Activated CD4-positive, alpha-beta memory T cell treated with anti-CD3 and anti-CD28 coated beads, Interleukin-2, amount 10 ng/mL, durations not matched to agents 7 days and 5 days (primary cell): Measurements from ENCODE around the gene MRAS. TPM values are rescaled to one million over a fixed set of nuclear protein-coding genes. Genes with fewer than 3 reads are reported as not detected.

ENCODE experiments used
- CTCF ChIA-PET: fragments of 350-600 bp; sonication (Branson Sonifier 250); formaldehyde crosslinking; loops from one replicate; lab custom pipeline; 2021; ENCODE audit warnings: antibody characterized with exemption, inconsistent platforms; lab: Charles Lee
- POLR2A ChIA-PET: fragments of 350-600 bp; sonication (Branson Sonifier 250); formaldehyde crosslinking; loops from one replicate; lab custom pipeline; 2021; ENCODE audit warnings: antibody characterized with exemption; lab: Charles Lee
- DNase-seq: peaks from one replicate; pipeline ENCODE4 v3.0.0-alpha.2; 2020
- H3K27ac Mint-ChIP-seq: one replicate; pipeline ENCODE4 v1.8.0; 2021; ENCODE audit warnings: mild to moderate bottlenecking, mixed read lengths
- H3K27me3 Mint-ChIP-seq: one replicate; pipeline ENCODE4 v1.8.0; 2021; ENCODE audit warnings: mixed read lengths
- H3K36me3 Mint-ChIP-seq: one replicate; pipeline ENCODE4 v1.8.0; 2021; ENCODE audit warnings: low read depth, mixed read lengths
- H3K4me1 Mint-ChIP-seq: one replicate; pipeline ENCODE4 v1.8.0; 2021; ENCODE audit warnings: mixed read lengths
- H3K4me3 Mint-ChIP-seq: one replicate; pipeline ENCODE4 v1.8.0; 2021; ENCODE audit warnings: mild to moderate bottlenecking, mixed read lengths
- H3K9me3 Mint-ChIP-seq: one replicate; pipeline ENCODE4 v1.8.0; 2021; ENCODE audit warnings: mixed read lengths
- total RNA-seq, 2 experiments: library from RNA; stranded (reverse); gene quantifications; one replicate each; pipeline ENCODE4 v1.2.3, GENCODE V29; 2021

Gene MRAS
- total RNA-seq, result not detected

DNA sequence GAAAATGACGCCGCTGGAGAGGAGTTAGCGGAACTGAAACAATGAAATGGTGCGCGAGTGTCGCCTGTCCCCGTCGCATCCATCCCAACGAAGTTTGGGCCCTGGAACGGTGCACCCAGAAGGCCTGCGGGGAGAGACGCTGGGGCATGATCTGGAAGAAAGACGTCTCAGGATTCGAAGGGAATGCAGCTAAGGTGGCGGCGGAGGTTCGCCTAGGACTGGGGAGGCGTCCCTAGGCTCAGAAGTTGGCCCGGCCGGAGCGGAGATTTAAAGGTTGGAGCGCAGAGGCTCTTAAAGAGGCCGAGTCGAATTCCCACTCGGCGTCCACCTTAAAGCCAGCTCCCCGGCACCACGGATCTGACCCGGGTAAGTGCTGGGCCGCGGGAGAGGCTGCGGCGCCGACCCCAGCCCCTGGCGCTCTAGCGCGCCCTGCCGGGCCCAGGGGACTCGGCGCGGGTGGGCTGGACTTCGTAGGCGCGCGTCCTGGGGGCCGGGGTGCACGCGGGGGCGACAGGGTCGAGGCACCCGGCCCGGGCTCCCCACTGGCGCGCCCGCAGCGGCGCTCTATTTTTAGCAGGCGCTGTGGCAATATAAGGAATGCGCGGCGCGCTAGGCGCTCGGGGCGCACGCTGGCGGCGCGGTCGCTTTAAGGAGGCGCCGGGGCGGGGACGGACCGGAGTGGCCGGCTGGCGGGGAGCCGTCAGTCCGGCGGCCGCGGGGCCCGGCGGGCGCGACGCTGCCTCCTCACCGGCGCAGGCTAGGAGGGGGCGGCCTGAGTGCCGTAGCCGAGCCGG, at the start of gene MRAS:
Gene MRAS, plus strand, starts transcription at position 620 of the 794 bp plus-strand sequence. CDS start 24,305 bp downstream, outside the sequence.
- peaks cover 4% of the 10 kb centered on the region for H3K36me3 Mint-ChIP-seq
- POLR2A ChIA-PET, result no interaction called here
- no peak for DNase-seq
- CTCF ChIA-PET, result interaction anchor here (0.6 kb wide), 1 partner anchor 168 kb away, joined by 3 read pairs; no protein-coding TSS in a partner anchor
- peaks cover 8% of the 10 kb centered on the region for H3K4me1 Mint-ChIP-seq
- H3K4me3 Mint-ChIP-seq, result peak within 1 kb of the TSS; percentile 84
- no peak within 1 kb of the TSS for H3K27ac Mint-ChIP-seq
- H3K9me3 Mint-ChIP-seq, result no peaks in the 10 kb centered on the region
- H3K27me3 Mint-ChIP-seq, result peaks cover 38% of the 10 kb centered on the region

DNA sequence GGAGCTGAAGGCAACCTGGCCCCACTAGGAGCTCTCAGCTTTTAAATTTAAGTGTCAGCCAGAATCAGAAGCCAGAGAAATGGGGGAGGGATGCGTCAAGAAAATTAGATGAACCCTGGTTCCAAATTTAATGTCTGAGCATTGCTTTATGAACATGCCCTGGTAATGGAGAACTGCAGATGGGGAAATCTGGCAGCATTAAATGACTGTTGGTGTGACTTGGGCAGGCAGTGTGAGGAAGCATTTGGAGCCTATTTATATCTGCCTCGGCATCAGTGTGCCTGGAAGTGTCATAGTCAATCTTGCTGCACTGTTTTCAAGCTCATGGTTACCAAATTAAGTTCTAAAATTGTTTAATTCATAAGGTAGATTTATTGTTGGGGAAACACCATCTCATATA, 47.7 kb upstream of the MRAS start:
- CTCF ChIA-PET, result no interaction called here
- no peaks in the 10 kb centered on the region for H3K27me3 Mint-ChIP-seq
- no peak overlapping the region for H3K27ac Mint-ChIP-seq
- H3K4me3 Mint-ChIP-seq, result no peak overlapping the region
- POLR2A ChIA-PET, result no interaction called here
- H3K36me3 Mint-ChIP-seq, result peaks cover 22% of the 10 kb centered on the region
- H3K4me1 Mint-ChIP-seq, result peaks cover 24% of the 10 kb centered on the region
- no peaks in the 10 kb centered on the region for H3K9me3 Mint-ChIP-seq
- no peak for DNase-seq

DNA sequence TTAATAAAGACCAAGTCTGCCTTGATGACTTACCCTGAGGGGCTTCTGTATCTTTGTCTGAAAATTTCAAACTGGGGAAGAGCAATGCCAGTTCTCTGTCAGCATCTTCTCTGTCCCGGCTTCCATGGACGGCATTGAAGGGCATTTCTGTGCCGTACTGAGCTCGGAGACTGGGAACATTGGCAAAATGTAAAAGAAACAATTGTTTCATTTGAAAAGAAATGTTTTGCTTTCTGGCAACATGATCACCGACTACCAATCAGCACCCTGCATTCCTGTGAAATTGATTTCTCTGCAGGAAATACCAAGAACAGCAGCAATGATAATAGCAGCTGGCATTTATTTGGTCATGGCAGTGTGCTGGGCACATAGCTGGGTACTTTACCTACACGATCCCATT, 44.9 kb upstream of the MRAS start:
- no peak overlapping the region for H3K4me3 Mint-ChIP-seq
- ChIA-PET POLR2A (no interaction called here), CTCF (no interaction called here)
- H3K36me3 Mint-ChIP-seq, result peaks cover 11% of the 10 kb centered on the region
- no peaks in the 10 kb centered on the region for H3K27me3 Mint-ChIP-seq
- H3K27ac Mint-ChIP-seq, result no peak overlapping the region
- DNase-seq, result no peak
- H3K4me1 Mint-ChIP-seq, result peaks cover 3% of the 10 kb centered on the region
- H3K9me3 Mint-ChIP-seq, result peaks cover 9% of the 10 kb centered on the region

DNA sequence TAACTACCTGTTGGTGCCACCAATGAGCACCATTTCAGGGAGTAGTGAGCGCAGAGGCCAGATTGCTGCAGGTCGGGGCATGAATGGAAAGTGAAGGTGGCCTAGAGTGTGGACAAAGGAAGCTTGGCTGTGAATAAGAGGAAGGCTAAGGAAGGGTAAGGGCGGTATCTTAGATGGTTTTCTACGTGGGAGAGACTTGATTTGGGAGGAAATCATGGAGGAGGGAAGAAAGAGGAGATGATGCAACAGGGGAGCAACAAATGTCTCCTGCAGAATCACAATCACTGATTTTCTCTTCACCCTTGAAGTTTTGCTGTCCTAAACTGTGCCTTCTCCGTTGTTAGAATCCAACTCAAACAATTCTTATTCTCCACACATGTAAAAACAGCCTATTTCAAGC, 40.5 kb upstream of the MRAS start:
- Mint-ChIP-seq H3K4me3 (no peak overlapping the region), H3K9me3 (peaks cover 17% of the 10 kb centered on the region), H3K27me3 (peaks cover 23% of the 10 kb centered on the region), H3K27ac (no peak overlapping the region), H3K4me1 (no peaks in the 10 kb centered on the region), H3K36me3 (peaks cover 5% of the 10 kb centered on the region)
- DNase-seq, result no peak
- ChIA-PET POLR2A (no interaction called here), CTCF (no interaction called here)

DNA sequence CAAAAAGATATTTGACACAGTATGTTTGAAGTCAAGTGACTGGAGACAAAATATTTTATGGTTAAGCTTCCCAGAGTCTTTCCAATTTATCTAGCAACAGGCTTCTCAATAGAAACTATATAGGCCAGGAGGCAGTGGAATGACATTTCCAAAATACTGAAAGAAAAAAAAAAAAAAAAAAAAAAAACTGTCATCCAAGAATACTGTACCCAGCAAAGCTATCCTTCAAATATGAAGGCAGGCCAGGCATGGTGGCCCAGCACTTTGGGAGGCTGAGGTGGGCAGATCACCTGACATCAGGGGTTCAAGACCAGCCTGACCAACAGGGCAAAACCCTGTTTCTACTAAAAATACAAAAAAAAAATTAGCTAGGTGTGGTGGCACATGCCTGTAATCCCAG, 39.6 kb upstream of the MRAS start:
- ChIA-PET POLR2A (no interaction called here), CTCF (interaction anchor here (0.7 kb wide), 1 partner anchor 34 kb away, joined by 5 read pairs; no protein-coding TSS in a partner anchor)
- no peak for DNase-seq
- peaks cover 23% of the 10 kb centered on the region for H3K27me3 Mint-ChIP-seq
- peaks cover 17% of the 10 kb centered on the region for H3K9me3 Mint-ChIP-seq
- no peak overlapping the region for H3K27ac Mint-ChIP-seq
- H3K4me1 Mint-ChIP-seq, result no peaks in the 10 kb centered on the region
- peaks cover 5% of the 10 kb centered on the region for H3K36me3 Mint-ChIP-seq
- H3K4me3 Mint-ChIP-seq, result no peak overlapping the region

DNA sequence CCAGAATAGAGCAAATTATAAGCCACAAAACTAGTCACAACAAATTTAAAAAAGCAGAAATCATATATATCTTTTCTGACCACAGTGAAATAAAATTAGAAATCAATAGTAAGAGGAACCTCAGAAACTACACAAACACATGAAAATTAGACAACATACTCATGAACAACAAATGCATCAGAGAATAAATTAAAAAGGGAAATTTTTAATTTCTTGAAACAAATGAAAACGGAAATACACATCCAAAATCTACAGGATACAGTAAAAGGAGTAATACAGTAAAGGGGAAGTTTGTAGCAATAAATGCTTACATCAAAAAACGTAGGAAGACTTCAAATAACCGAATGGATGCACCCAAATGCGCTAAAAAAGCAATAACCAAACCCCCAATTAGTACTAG, 37.9 kb upstream of the MRAS start:
- H3K4me3 Mint-ChIP-seq, result no peak overlapping the region
- H3K9me3 Mint-ChIP-seq, result peaks cover 17% of the 10 kb centered on the region
- DNase-seq, result no peak
- peaks cover 24% of the 10 kb centered on the region for H3K27me3 Mint-ChIP-seq
- H3K4me1 Mint-ChIP-seq, result no peaks in the 10 kb centered on the region
- POLR2A ChIA-PET, result no interaction called here
- CTCF ChIA-PET, result no interaction called here
- peaks cover 5% of the 10 kb centered on the region for H3K36me3 Mint-ChIP-seq
- H3K27ac Mint-ChIP-seq, result no peak overlapping the region

DNA sequence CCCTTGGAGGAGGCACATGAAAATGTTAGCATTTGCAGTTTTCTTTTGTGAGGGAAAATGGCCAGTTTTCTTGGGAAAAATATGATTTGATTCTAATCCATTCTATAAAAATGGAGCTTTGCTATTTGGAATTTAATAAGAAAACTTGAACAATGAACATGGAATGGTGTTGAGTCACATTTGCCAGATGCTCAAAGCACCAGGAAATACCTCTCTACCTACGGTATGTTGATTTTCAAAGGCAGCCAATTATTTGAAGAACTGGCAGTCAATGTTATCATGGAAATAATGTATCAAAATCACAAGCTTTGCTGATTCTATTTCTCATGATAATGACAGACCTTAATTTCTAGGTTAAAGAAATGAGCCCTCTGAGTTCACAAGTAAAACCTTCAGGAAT, 33.6 kb upstream of the MRAS start:
- DNase-seq, result no peak
- Mint-ChIP-seq H3K4me1 (no peaks in the 10 kb centered on the region), H3K36me3 (peaks cover 5% of the 10 kb centered on the region), H3K27me3 (peaks cover 24% of the 10 kb centered on the region), H3K4me3 (no peak overlapping the region), H3K9me3 (peaks cover 4% of the 10 kb centered on the region), H3K27ac (no peak overlapping the region)
- POLR2A ChIA-PET, result no interaction called here
- CTCF ChIA-PET, result interaction anchor here (0.9 kb wide), 1 partner anchor 14 kb away, joined by 3 read pairs; no protein-coding TSS in a partner anchor

DNA sequence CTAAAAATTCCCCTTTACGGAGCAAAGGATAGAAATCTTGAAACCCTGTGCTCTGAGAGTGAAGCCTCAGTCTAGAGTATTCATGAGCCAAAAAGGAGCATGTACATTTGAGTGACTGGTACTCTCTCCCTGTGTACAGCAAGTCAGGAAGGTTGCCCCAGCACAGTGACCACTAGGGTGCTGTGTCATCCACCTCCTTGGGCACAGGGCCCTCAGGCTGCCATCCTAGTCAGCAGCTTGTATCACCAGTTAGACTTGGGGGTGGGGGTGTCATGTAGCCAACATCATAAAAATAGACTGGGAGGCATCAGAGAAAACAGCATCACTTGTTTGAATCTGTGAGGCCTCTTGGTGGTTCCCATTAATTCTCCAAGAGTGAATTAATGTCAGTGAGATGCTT, 30.7 kb upstream of the MRAS start:
- ChIA-PET POLR2A (no interaction called here), CTCF (no interaction called here)
- no peak for DNase-seq
- Mint-ChIP-seq H3K9me3 (no peaks in the 10 kb centered on the region), H3K27me3 (peaks cover 1% of the 10 kb centered on the region), H3K27ac (no peak overlapping the region), H3K36me3 (no peaks in the 10 kb centered on the region), H3K4me3 (no peak overlapping the region), H3K4me1 (peaks cover 7% of the 10 kb centered on the region)

DNA sequence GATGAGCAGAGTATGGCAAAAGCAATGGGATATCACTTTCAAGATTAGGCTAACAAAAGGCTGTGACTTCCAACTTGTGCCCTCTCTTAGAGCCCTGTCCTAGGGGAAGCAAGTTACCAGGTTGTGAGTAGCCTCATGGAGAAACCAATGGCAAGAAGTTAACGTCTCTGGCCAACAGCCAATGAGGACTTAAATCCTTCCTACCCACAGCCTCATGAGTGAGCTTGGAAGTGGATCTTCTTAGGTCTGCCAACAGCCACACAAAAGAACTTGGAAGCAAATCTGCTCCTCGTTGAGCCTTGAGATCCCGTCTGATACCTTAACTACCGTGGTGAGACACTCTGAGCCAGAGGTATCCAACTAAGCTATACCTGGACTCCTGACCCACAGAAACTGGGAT, 24.4 kb upstream of the MRAS start:
- POLR2A ChIA-PET, result no interaction called here
- Mint-ChIP-seq H3K27ac (no peak overlapping the region), H3K9me3 (no peaks in the 10 kb centered on the region), H3K27me3 (no peaks in the 10 kb centered on the region), H3K4me1 (peaks cover 35% of the 10 kb centered on the region), H3K36me3 (no peaks in the 10 kb centered on the region), H3K4me3 (no peak overlapping the region)
- DNase-seq, result no peak
- CTCF ChIA-PET, result no interaction called here

DNA sequence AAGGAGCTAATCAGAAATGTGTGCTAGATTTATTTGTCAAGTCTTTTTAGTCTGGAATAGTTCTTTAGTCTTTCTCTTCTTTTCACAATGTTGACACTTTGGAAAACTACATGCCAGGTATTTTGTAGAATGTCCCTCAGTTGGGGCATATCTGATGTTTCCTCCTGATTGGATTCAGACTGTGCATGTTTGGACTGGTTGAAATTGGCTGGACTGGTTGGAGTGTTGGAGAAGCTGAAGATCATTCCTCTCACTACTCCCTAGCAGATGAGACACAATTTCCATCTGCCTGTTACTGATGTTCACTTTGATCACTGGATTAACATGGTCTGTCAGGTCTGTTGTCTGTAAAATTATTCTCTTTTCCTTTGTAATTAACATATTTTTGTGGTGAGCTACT, 22.4 kb upstream of the MRAS start:
- Mint-ChIP-seq H3K36me3 (no peaks in the 10 kb centered on the region), H3K9me3 (no peaks in the 10 kb centered on the region), H3K4me3 (no peak overlapping the region), H3K27me3 (no peaks in the 10 kb centered on the region), H3K4me1 (peaks cover 42% of the 10 kb centered on the region), H3K27ac (no peak overlapping the region)
- DNase-seq, result no peak
- CTCF ChIA-PET, result interaction anchor here (0.8 kb wide), 1 partner anchor 598 kb away, joined by 3 read pairs; no protein-coding TSS in a partner anchor
- POLR2A ChIA-PET, result no interaction called here

DNA sequence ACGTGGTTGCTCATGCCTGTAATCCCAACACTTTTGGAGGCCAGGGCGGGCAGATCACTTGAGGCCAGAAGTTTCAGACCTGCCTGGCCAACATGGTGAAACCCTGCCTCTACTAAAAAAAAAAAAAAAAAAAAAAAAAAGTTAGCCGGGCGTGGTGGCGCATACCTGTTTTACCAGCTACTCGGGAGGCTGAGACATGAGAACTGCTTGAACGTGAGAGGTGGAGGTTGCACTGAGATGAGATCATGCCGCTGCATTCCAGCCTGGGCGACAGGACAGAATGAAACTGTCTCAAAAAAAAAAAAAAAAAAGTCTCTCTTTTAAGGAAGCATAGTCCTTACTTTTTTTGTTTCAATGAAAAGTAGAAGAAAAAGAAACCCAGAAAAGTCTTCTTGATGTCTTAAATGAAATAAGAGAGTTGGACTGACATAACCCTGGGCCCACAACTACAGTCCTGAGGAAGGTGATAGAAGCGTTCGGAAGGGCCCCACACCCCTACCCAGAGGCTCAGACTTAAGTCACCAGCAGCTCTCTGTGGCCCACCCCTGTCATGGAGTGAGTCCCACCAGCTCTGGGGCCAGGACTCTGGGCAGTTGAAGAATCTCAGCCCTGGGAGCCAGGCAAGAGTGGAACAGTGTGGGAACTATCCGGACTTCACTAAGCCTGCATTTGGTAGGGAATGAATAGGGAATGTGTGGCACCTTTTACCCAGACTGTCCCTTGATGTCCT, 21.3 kb upstream of the MRAS start:
- Mint-ChIP-seq H3K9me3 (no peaks in the 10 kb centered on the region), H3K27me3 (no peaks in the 10 kb centered on the region), H3K4me1 (peaks cover 39% of the 10 kb centered on the region), H3K27ac (no peak overlapping the region), H3K36me3 (no peaks in the 10 kb centered on the region), H3K4me3 (no peak overlapping the region)
- POLR2A ChIA-PET, result no interaction called here
- no peak for DNase-seq
- CTCF ChIA-PET, result interaction anchor here (0.8 to 1.6 kb wide), 2 partner anchors 136 to 597 kb away, joined by 3 read pairs; no protein-coding TSS in a partner anchor

DNA sequence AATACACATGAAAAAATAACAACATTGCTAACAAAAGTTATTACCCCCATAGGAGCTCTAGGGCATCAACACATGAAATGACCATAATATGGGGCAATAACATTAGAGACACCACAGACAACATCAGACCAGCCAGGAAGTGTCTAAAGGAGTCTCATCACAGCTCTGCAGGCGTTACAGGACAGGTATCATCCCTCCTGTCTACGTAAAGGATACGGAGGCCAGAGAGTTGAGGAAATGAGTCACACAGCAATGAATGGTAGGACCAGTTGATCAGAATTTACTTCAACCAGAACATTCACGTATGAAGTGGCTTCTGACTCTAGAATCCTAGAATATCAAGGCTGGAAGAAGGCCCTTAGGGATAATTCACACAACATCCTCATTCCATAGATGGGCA, 20.5 kb upstream of the MRAS start:
- no peaks in the 10 kb centered on the region for H3K27me3 Mint-ChIP-seq
- peaks cover 37% of the 10 kb centered on the region for H3K4me1 Mint-ChIP-seq
- H3K9me3 Mint-ChIP-seq, result no peaks in the 10 kb centered on the region
- ChIA-PET POLR2A (no interaction called here), CTCF (interaction anchor here (1.6 kb wide), 2 partner anchors 15 to 137 kb away, joined by 3 to 5 read pairs; no protein-coding TSS in a partner anchor)
- no peak for DNase-seq
- no peak overlapping the region for H3K27ac Mint-ChIP-seq
- H3K36me3 Mint-ChIP-seq, result no peaks in the 10 kb centered on the region
- H3K4me3 Mint-ChIP-seq, result peak overlapping the region; percentile 10

DNA sequence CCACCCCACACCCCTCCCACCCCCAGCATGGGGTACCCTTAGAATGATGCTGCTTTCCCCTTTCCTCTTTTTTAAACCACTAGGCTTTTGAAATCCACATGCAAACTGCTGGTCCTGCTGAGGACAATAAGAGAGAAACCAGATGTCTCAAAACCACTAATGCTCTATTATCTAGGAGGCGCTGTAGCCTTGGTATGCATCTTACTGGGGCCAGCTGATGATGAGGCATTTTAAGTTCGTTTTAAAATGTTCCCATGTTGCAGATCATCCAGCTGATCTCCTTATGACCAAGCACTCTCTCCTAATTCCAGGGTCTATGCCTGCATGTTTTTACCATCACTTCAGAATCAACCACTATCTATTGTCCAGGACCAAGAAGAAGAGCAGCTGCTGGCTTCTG, 20.0 kb upstream of the MRAS start:
- no peak for DNase-seq
- H3K27me3 Mint-ChIP-seq, result no peaks in the 10 kb centered on the region
- CTCF ChIA-PET, result interaction anchor here (0.9 to 1.6 kb wide), 8 partner anchors 10 to 595 kb away, joined by 3 to 5 read pairs (median 3); no protein-coding TSS in a partner anchor

More for the DNA sequence above, 20.0 kb upstream of the MRAS start:
- POLR2A ChIA-PET, result interaction anchor here (0.9 to 1.2 kb wide), 2 partner anchors 137 to 141 kb away, joined by 3 to 7 read pairs; partner anchors contain the start of gene ARMC8
- peak overlapping the region; percentile 56 for H3K4me3 Mint-ChIP-seq
- H3K36me3 Mint-ChIP-seq, result no peaks in the 10 kb centered on the region
- no peaks in the 10 kb centered on the region for H3K9me3 Mint-ChIP-seq
- peaks cover 36% of the 10 kb centered on the region for H3K4me1 Mint-ChIP-seq
- no peak overlapping the region for H3K27ac Mint-ChIP-seq
